Caco-2 (cell line): ENCODE data around the gene VRK2. TPM values are rescaled to one million over a fixed set of nuclear protein-coding genes. Genes with fewer than 3 reads are reported as not detected.

ENCODE experiments used
- BruUV-seq: library from RNA; stranded (reverse); fragments of 400-500 nt; replicated peaks from 2 replicates; lab custom pipeline; 2021; lab: Mats Ljungman, UMichigan
- CTCF ChIA-PET: fragments of 300-600 bp; sonication (Branson Sonifier 250); formaldehyde crosslinking; loops from one replicate; lab custom pipeline; 2022; ENCODE audit warnings: antibody characterized with exemption; lab: Charles Lee
- POLR2A ChIA-PET: fragments of 300-600 bp; sonication (Branson Sonifier 250); formaldehyde crosslinking; loops from one replicate; lab custom pipeline; 2022; ENCODE audit warnings: antibody characterized with exemption; lab: Charles Lee
- DNase-seq, 2 experiments: peaks; one replicate each; pipeline versions ENCODE4 v3.0.0 to v3.0.0-alpha.2; 2020 to 2022
- H3K27me3 ChIP-seq: replicated peaks from 2 replicates; pipeline ENCODE4 v1.6.0; 2011; ENCODE audit warnings: low read length; ENCODE audit not compliant: control insufficient read depth, insufficient read depth
- H3K36me3 ChIP-seq: 2 replicates; pipeline ENCODE4 v1.5.1; 2011; ENCODE audit warnings: low read length; ENCODE audit not compliant: control insufficient read depth, insufficient read depth
- H3K4me1 ChIP-seq: fragments of 250-450 bp; sonication (Bioruptor Pico); 2 replicates; pipeline ENCODE4 v1.5.1; 2020; ENCODE audit warnings: mild to moderate bottlenecking
- H3K4me3 ChIP-seq: 2 replicates; pipeline ENCODE4 v1.5.1; 2011; ENCODE audit warnings: low read depth, mild to moderate bottlenecking, control low read depth, low read length
- H3K9me3 ChIP-seq: fragments of 250-450 bp; sonication (Bioruptor Pico); 2 replicates; pipeline ENCODE4 v1.5.1; 2020; ENCODE audit warnings: mild to moderate bottlenecking, moderate library complexity
- H3K27ac Mint-ChIP-seq: one replicate; pipeline ENCODE4 v1.8.0; 2022; ENCODE audit warnings: mixed read lengths; ENCODE audit not compliant: unreplicated experiment
- H3K27me3 Mint-ChIP-seq: one replicate; pipeline ENCODE4 v1.8.0; 2022; ENCODE audit warnings: mixed read lengths; ENCODE audit not compliant: insufficient read depth, unreplicated experiment
- H3K36me3 Mint-ChIP-seq: one replicate; pipeline ENCODE4 v1.8.0; 2022; ENCODE audit warnings: mild to moderate bottlenecking, mixed read lengths; ENCODE audit not compliant: insufficient read depth, unreplicated experiment
- H3K4me1 Mint-ChIP-seq: one replicate; pipeline ENCODE4 v1.8.0; 2022; ENCODE audit warnings: low read depth, mixed read lengths; ENCODE audit not compliant: unreplicated experiment
- H3K4me3 Mint-ChIP-seq: one replicate; pipeline ENCODE4 v1.8.0; 2022; ENCODE audit warnings: mild to moderate bottlenecking, moderate library complexity, mixed read lengths; ENCODE audit not compliant: unreplicated experiment
- H3K9me3 Mint-ChIP-seq: one replicate; pipeline ENCODE4 v1.8.0; 2022; ENCODE audit warnings: mixed read lengths; ENCODE audit not compliant: unreplicated experiment
- CTCF ChIP-seq, 2 experiments: fragments of 200-600 bp in 1 of 2; IDR thresholded peaks; 1 replicate in 1 of 2; 2 replicates in 1 of 2; pipeline versions ENCODE4 v1.5.1 to v1.8.0; 2011 to 2022; ENCODE audit warnings: antibody characterized with exemption in 1 of 2, control low read depth in 1 of 2, inconsistent platforms in 1 of 2, low read depth in 1 of 2, low read length in 1 of 2, mild to moderate bottlenecking in 1 of 2, moderate library complexity in 1 of 2; ENCODE audit not compliant: insufficient read depth in 1 of 2, severe bottlenecking in 1 of 2, unreplicated experiment in 1 of 2
- intact Hi-C: fragments of 100-400 bp; cut with micrococcal nuclease; formaldehyde crosslinking; loops from one replicate; pipeline ENCODE4 v1.10.0; 2022; ENCODE audit not compliant: unreplicated experiment
- total RNA-seq: library from RNA; stranded (reverse); gene quantifications from 2 replicates; pipeline ENCODE4 v1.2.3, GENCODE V29; 2022

Gene VRK2
- total RNA-seq, 1 experiment from 2014 or later, result 35.4 TPM

GRCh38 chr2:58122040-58122439 lies 75.4 kb downstream of the VRK2 start:
- ChIA-PET POLR2A (no interaction called here), CTCF (no interaction called here)
- Mint-ChIP-seq H3K4me3 (no peak overlapping the region), H3K27ac (no peak overlapping the region), H3K9me3 (no peaks in the 10 kb centered on the region), H3K27me3 (no peaks in the 10 kb centered on the region), H3K4me1 (peaks cover 7% of the 10 kb centered on the region), H3K36me3 (peaks cover 5% of the 10 kb centered on the region)
- no TSS peak for BruUV-seq
- H3K4me1 ChIP-seq, result no peaks in the 10 kb centered on the region
- DNase-seq, result no peak
- H3K36me3 ChIP-seq, result no peaks in the 10 kb centered on the region
- no peaks in the 10 kb centered on the region for H3K9me3 ChIP-seq
- TF ChIP-seq CTCF (IDR thresholded peaks at IDR 0.05; ENCODE audit: insufficient read depth in 1 of 2, low read depth in 1 of 2, low read length in 1 of 2, severe bottlenecking in 1 of 2, unreplicated experiment in 1 of 2), result no peak
- H3K4me3 ChIP-seq, result no peak overlapping the region
- intact Hi-C loops, result no loop called here
- H3K27me3 ChIP-seq, result no peaks in the 10 kb centered on the region

DNA sequence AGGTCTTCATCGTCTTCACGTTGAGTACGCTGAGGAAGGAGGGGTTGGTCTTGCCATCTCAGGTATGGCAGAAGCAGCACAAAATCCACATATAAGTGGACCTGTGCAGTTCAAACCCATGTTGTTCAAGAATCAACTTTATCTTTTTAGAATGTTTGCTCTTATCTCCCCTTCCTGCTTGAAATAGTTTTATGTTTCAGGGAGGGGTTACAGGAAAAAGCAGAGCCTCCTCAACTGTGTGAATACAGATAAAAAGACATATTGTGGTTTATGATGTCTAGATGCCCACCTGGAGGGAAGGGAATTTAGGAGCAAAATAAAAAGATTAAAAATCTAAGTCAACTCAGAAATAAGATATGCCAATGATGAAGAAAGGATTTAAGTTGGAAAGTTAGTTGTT lies 75.9 kb downstream of the VRK2 start:
- TF ChIP-seq CTCF (IDR thresholded peaks at IDR 0.05; ENCODE audit: insufficient read depth in 1 of 2, low read depth in 1 of 2, low read length in 1 of 2, severe bottlenecking in 1 of 2, unreplicated experiment in 1 of 2), result no peak
- intact Hi-C loops, result no loop called here
- no peaks in the 10 kb centered on the region for H3K4me1 ChIP-seq
- H3K9me3 Mint-ChIP-seq, result no peaks in the 10 kb centered on the region
- DNase-seq, result no peak
- no peaks in the 10 kb centered on the region for H3K36me3 ChIP-seq
- H3K4me3 Mint-ChIP-seq, result no peak overlapping the region
- no peaks in the 10 kb centered on the region for H3K27me3 ChIP-seq
- BruUV-seq, result no TSS peak
- CTCF ChIA-PET, result no interaction called here
- H3K27ac Mint-ChIP-seq, result no peak overlapping the region
- peaks cover 5% of the 10 kb centered on the region for H3K36me3 Mint-ChIP-seq
- no peak overlapping the region for H3K4me3 ChIP-seq
- no peaks in the 10 kb centered on the region for H3K9me3 ChIP-seq
- no peaks in the 10 kb centered on the region for H3K27me3 Mint-ChIP-seq
- POLR2A ChIA-PET, result no interaction called here
- peaks cover 7% of the 10 kb centered on the region for H3K4me1 Mint-ChIP-seq

- Mint-ChIP-seq H3K27me3 (no peaks in the 10 kb centered on the region), H3K9me3 (no peaks in the 10 kb centered on the region), H3K27ac (no peak overlapping the region), H3K4me1 (no peaks in the 10 kb centered on the region), H3K4me3 (no peak overlapping the region), H3K36me3 (peaks cover 12% of the 10 kb centered on the region)
- BruUV-seq, result no TSS peak
- DNase-seq, result no peak
- TF ChIP-seq CTCF (IDR thresholded peaks at IDR 0.05; ENCODE audit: insufficient read depth in 1 of 2, low read depth in 1 of 2, low read length in 1 of 2, severe bottlenecking in 1 of 2, unreplicated experiment in 1 of 2), result no peak
- no peaks in the 10 kb centered on the region for H3K36me3 ChIP-seq
- ChIA-PET CTCF (no interaction called here), POLR2A (no interaction called here)
- intact Hi-C loops, result no loop called here
- H3K4me1 ChIP-seq, result no peaks in the 10 kb centered on the region
- H3K27me3 ChIP-seq, result no peaks in the 10 kb centered on the region
- H3K9me3 ChIP-seq, result no peaks in the 10 kb centered on the region
- H3K4me3 ChIP-seq, result no peak overlapping the region
Measured at GRCh38 chr2:58127111-58127510, 80.5 kb downstream of the VRK2 start.
